HEK293T (cell line): ENCODE measurements around the gene C12orf76.

ENCODE experiments used
- BHLHE40 ChIP-seq: fragments of 450-650 bp; IDR thresholded peaks from 2 replicates; pipeline ENCODE4 v1.6.1; 2016; ENCODE audit warnings: mild to moderate bottlenecking, moderate library complexity, borderline replicate concordance
- ELF4 ChIP-seq: fragments of 450-650 bp; IDR thresholded peaks from 2 replicates; pipeline ENCODE4 v1.6.1; 2017; ENCODE audit warnings: antibody characterized with exemption
- FOXA1 ChIP-seq: fragments of 450-650 bp; IDR thresholded peaks from 2 replicates; pipeline ENCODE4 v1.6.1; 2016; ENCODE audit warnings: mild to moderate bottlenecking
- FOXK2 ChIP-seq: fragments of 450-650 bp; IDR thresholded peaks from 2 replicates; pipeline ENCODE4 v1.6.1; 2016; ENCODE audit warnings: mild to moderate bottlenecking
- FOXM1 ChIP-seq: fragments of 450-650 bp; IDR thresholded peaks from 2 replicates; pipeline ENCODE4 v1.6.1; 2017; ENCODE audit warnings: mild to moderate bottlenecking, borderline replicate concordance
- HDGF ChIP-seq: fragments of 450-650 bp; IDR thresholded peaks from 2 replicates; pipeline ENCODE4 v1.6.1; 2017; ENCODE audit warnings: antibody characterized with exemption, borderline replicate concordance
- L3MBTL2 ChIP-seq: fragments of 450-650 bp; conservative IDR thresholded peaks from 2 replicates; pipeline ENCODE4 v1.6.1; 2016; ENCODE audit warnings: mild to moderate bottlenecking
- LEF1 ChIP-seq: fragments of 450-650 bp; IDR thresholded peaks from 2 replicates; pipeline ENCODE4 v1.6.1; 2017; ENCODE audit warnings: mild to moderate bottlenecking, borderline replicate concordance
- NFRKB ChIP-seq: fragments of 450-650 bp; IDR thresholded peaks from 2 replicates; pipeline ENCODE4 v1.6.1; 2016; ENCODE audit warnings: mild to moderate bottlenecking, moderate library complexity
- PKNOX1 ChIP-seq: fragments of 450-650 bp; IDR thresholded peaks from 2 replicates; pipeline ENCODE4 v1.6.1; 2016
- SP1 ChIP-seq: fragments of 450-650 bp; IDR thresholded peaks from 2 replicates; pipeline ENCODE4 v1.6.1; 2017
- SUZ12 ChIP-seq: fragments of 450-650 bp; IDR thresholded peaks from 2 replicates; pipeline ENCODE4 v1.6.1; 2016; ENCODE audit warnings: mild to moderate bottlenecking
- TARDBP ChIP-seq: fragments of 450-650 bp; IDR thresholded peaks from 2 replicates; pipeline ENCODE4 v1.6.1; 2016

GRCh38 chr12:110039085-110039807, 9.1 kb downstream of the C12orf76 start:
- TF ChIP-seq PKNOX1 = no peak
- TF ChIP-seq FOXM1 = no peak
- no peak for TF ChIP-seq SP1
- TF ChIP-seq FOXK2 = no peak
- no peak for TF ChIP-seq SUZ12
- no peak for TF ChIP-seq ELF4
- TF ChIP-seq NFRKB = no peak
- TF ChIP-seq BHLHE40 = no peak
- no peak for TF ChIP-seq LEF1
- no peak for TF ChIP-seq FOXA1
- TF ChIP-seq HDGF = no peak
- no peak for TF ChIP-seq TARDBP
- no peak for TF ChIP-seq L3MBTL2
